Vagina (tissue), 2 donors: ENCODE measurements around the gene LGALS1.

ENCODE experiments used
- POLR2A ChIP-seq, 2 donors: fragments of 450-650 bp; IDR thresholded peaks; one replicate each; pipeline ENCODE4 v1.6.1; 2017; ENCODE audit warnings: antibody characterized with exemption in 2 of 2, mild to moderate bottlenecking in 2 of 2, moderate library complexity in 2 of 2
- POLR2AphosphoS5 ChIP-seq, 2 donors: sonication (generic); formaldehyde crosslinking; IDR thresholded peaks; one replicate each; pipeline ENCODE4 v1.9.0; 2017; ENCODE audit warnings: antibody characterized with exemption in 2 of 2, mild to moderate bottlenecking in 2 of 2, low read depth in 1 of 2; ENCODE audit not compliant: insufficient read depth in 1 of 2
- TF ChIP-seq, protein P1 (sequence below), 3 experiments: fragments of 450-650 bp in 2 of 3; fragments of 200-600 bp in 1 of 3; sonication (generic) in 1 of 3; IDR thresholded peaks; one replicate each; pipeline ENCODE4 v1.5.1; 2017 to 2019; ENCODE audit warnings: antibody characterized with exemption in 3 of 3, mild to moderate bottlenecking in 2 of 3, moderate library complexity in 2 of 3

DNA sequence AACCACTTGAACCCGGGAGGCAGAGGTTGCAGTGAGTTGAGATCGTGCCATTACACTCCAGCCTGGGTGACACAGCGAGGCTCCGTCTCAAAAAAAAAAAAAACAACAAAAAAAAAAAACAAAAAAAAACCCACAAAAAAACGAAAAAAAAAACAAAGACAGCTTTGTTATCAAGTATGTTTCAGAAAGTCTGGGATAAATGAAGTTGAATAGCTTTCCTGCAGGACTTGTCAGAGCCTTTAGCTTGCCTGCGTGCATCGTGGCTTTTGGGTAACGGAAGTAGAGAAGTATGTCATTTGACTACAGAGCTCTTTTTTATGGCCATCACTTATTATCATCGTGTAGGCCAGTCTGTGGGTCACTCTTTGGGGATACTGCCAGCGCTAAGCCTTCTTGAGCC is 36.1 kb downstream of the LGALS1 start:
- TF ChIP-seq POLR2A (IDR thresholded peaks at IDR 0.05): no peak
- TF ChIP-seq, protein P1, sequence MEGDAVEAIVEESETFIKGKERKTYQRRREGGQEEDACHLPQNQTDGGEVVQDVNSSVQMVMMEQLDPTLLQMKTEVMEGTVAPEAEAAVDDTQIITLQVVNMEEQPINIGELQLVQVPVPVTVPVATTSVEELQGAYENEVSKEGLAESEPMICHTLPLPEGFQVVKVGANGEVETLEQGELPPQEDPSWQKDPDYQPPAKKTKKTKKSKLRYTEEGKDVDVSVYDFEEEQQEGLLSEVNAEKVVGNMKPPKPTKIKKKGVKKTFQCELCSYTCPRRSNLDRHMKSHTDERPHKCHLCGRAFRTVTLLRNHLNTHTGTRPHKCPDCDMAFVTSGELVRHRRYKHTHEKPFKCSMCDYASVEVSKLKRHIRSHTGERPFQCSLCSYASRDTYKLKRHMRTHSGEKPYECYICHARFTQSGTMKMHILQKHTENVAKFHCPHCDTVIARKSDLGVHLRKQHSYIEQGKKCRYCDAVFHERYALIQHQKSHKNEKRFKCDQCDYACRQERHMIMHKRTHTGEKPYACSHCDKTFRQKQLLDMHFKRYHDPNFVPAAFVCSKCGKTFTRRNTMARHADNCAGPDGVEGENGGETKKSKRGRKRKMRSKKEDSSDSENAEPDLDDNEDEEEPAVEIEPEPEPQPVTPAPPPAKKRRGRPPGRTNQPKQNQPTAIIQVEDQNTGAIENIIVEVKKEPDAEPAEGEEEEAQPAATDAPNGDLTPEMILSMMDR (IDR thresholded peaks at IDR 0.05): no peak
- TF ChIP-seq POLR2AphosphoS5 (IDR thresholded peaks at IDR 0.05; ENCODE audit: insufficient read depth in 1 of 2, low read depth in 1 of 2): no peak
